Measurements from ENCODE around the gene CAB39L. TPM values are rescaled to one million over a fixed set of nuclear protein-coding genes. Genes with fewer than 3 reads are reported as not detected.

The CAB39L gene
- total and polyA plus RNA-seq, 2 of the 13 experiments (the other 11 are each of a cell fraction or from before 2014, with no cell fraction given): 3.1 to 6.1 TPM

DNA sequence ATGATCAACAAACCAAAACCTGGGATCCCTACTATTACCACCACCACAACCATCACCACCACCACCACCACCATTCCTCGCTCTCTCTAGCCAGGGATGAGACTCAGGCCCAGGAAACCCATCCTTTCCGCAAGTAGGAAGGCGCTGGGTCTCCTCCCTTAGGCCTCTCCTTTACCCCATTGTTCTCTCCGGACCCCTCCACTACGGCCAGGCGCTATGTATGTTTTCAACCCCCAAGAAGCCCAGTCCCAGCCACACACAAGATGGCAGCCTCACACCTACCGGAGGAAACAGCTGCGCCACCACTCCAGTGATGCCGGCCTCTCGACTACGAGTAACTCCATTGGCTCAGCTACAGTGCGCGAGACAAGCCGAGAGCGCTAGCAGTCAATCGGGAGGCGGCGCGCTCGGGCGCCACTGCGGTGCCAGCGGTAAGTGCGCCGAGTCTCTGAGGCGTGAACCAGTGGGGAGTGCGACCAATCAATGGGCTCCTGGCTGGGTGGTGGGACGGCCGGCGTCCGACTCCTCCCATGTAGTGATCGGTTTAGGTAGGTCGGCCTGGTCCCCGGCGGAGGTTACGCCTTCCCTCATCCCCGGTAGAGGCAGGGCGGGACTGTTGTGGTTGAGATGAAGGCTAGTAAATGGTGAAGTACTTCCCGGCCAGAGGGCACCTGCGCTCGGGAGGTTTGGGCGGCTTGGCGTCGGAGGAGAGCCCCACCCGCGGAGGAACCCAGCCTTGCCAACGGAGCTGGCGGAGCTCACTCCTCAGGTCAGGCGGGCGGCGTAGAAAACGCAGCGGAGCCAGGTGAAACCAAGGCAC, at the start of gene CAB39L, which contains the start of gene SETDB2 (continued):
- TF ChIP-seq ZNF142 (CRISPR knock-in tag; IDR thresholded peaks at IDR 0.05): no peak
- TF ChIP-seq RFX5 (IDR thresholded peaks at IDR 0.05; ENCODE audit: low read depth, low read length): peak; percentile 35; the same call in 1 of the 2 replicates
- TF ChIP-seq TBX3 (IDR thresholded peaks at IDR 0.05; ENCODE audit: borderline replicate concordance): peak; percentile 97
- no peak for TF ChIP-seq SATB2 (CRISPR knock-in tag; IDR thresholded peaks at IDR 0.05)
- peak; percentile 81; the same call in 1 of the 2 replicates for TF ChIP-seq ZNF263 (CRISPR knock-in tag; IDR thresholded peaks at IDR 0.05)
- TF ChIP-seq ARID5B (CRISPR knock-in tag; IDR thresholded peaks at IDR 0.05): peak; percentile 7
- TF ChIP-seq TEAD3 (CRISPR knock-in tag; optimal IDR thresholded peaks at IDR 0.05; ENCODE audit: borderline replicate concordance): peak; percentile 30
- TF ChIP-seq ZNF709 (CRISPR knock-in tag; IDR thresholded peaks at IDR 0.05): no peak; the same call in 1 of the 2 replicates
- no peak for TF ChIP-seq TAF15 (IDR thresholded peaks at IDR 0.05; ENCODE audit: low read depth, low read length, poor library complexity, severe bottlenecking)
- no peak for TF ChIP-seq NFIB (CRISPR knock-in tag; IDR thresholded peaks at IDR 0.05; ENCODE audit: borderline replicate concordance)
- TF ChIP-seq HIVEP1 (CRISPR knock-in tag; IDR thresholded peaks at IDR 0.05): no peak
- no peak for TF ChIP-seq GPBP1L1 (CRISPR knock-in tag; IDR thresholded peaks at IDR 0.05)
- TF ChIP-seq MTA3 (CRISPR knock-in tag; IDR thresholded peaks at IDR 0.05): no peak
- no peak for TF ChIP-seq FOXJ3 (CRISPR knock-in tag; IDR thresholded peaks at IDR 0.05; ENCODE audit: borderline replicate concordance)
- TF ChIP-seq, protein P1, sequence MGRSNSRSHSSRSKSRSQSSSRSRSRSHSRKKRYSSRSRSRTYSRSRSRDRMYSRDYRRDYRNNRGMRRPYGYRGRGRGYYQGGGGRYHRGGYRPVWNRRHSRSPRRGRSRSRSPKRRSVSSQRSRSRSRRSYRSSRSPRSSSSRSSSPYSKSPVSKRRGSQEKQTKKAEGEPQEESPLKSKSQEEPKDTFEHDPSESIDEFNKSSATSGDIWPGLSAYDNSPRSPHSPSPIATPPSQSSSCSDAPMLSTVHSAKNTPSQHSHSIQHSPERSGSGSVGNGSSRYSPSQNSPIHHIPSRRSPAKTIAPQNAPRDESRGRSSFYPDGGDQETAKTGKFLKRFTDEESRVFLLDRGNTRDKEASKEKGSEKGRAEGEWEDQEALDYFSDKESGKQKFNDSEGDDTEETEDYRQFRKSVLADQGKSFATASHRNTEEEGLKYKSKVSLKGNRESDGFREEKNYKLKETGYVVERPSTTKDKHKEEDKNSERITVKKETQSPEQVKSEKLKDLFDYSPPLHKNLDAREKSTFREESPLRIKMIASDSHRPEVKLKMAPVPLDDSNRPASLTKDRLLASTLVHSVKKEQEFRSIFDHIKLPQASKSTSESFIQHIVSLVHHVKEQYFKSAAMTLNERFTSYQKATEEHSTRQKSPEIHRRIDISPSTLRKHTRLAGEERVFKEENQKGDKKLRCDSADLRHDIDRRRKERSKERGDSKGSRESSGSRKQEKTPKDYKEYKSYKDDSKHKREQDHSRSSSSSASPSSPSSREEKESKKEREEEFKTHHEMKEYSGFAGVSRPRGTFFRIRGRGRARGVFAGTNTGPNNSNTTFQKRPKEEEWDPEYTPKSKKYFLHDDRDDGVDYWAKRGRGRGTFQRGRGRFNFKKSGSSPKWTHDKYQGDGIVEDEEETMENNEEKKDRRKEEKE (IDR thresholded peaks at IDR 0.05): no peak

Measured in HepG2 (cell line).